GM18858 (cell line): ENCODE results near the gene CD48.

Experiments
- ATAC-seq: cut with Tn5 transposase; IDR thresholded peaks from one replicate; pipeline ENCODE4 v1.9.1; 2021; ENCODE audit not compliant: unreplicated experiment

CD48 gene

GRCh38 chr1:160711602-160712311, at the start of gene CD48:
Gene CD48, minus strand, starts transcription at chr1:160711822. Its CDS starts 59 bp downstream, at chr1:160711763.
- no peak for ATAC-seq

- no peak for ATAC-seq
Observed at GRCh38 chr1:160761046-160761445, 49.4 kb upstream of the CD48 start.

- ATAC-seq, result no peak
Observed at GRCh38 chr1:160759740-160760139, 48.1 kb upstream of the CD48 start.

- no peak for ATAC-seq
Observed at GRCh38 chr1:160758521-160758920, 46.9 kb upstream of the CD48 start.

- ATAC-seq, result peak; percentile 2
Observed at GRCh38 chr1:160756849-160757201, 45.2 kb upstream of the CD48 start.

GRCh38 chr1:160755911-160756848, 44.6 kb upstream of the CD48 start:
- ATAC-seq, result peak; percentile 42

GRCh38 chr1:160755461-160755860, 43.8 kb upstream of the CD48 start:
- no peak for ATAC-seq

GRCh38 chr1:160753594-160753993, 42.0 kb upstream of the CD48 start:
- ATAC-seq, result no peak

- no peak for ATAC-seq
Observed at GRCh38 chr1:160752924-160753323, 41.3 kb upstream of the CD48 start.

- ATAC-seq, result no peak
Observed at GRCh38 chr1:160752406-160752805, 40.8 kb upstream of the CD48 start.

GRCh38 chr1:160750608-160751007, 39.0 kb upstream of the CD48 start:
- ATAC-seq, result no peak

- no peak for ATAC-seq
Observed at GRCh38 chr1:160748878-160749269, 37.3 kb upstream of the CD48 start.

- no peak for ATAC-seq
Observed at GRCh38 chr1:160748181-160748877, 36.7 kb upstream of the CD48 start.

GRCh38 chr1:160747717-160748116, 36.1 kb upstream of the CD48 start:
- ATAC-seq, result no peak

GRCh38 chr1:160746836-160747500, 35.3 kb upstream of the CD48 start:
- no peak for ATAC-seq

GRCh38 chr1:160745551-160745950, 33.9 kb upstream of the CD48 start:
- no peak for ATAC-seq

- ATAC-seq, result no peak
Observed at GRCh38 chr1:160744852-160745520, 33.4 kb upstream of the CD48 start.

- ATAC-seq, result no peak
Observed at GRCh38 chr1:160744199-160744851, 32.7 kb upstream of the CD48 start.

GRCh38 chr1:160743266-160743665, 31.6 kb upstream of the CD48 start:
- ATAC-seq, result no peak
